CD14-positive monocyte (primary cell): Measurements from ENCODE around the gene ITGA3. TPM values are rescaled to one million over a fixed set of nuclear protein-coding genes. Genes with fewer than 3 reads are reported as not detected.

Experiments
- DNase-seq, 3 donors: peaks; one replicate each; pipeline ENCODE4 v3.0.0-alpha.2; 2011 to 2022
- H2AFZ ChIP-seq: 2 replicates; pipeline ENCODE4 v1.6.0; 2012; ENCODE audit warnings: mild to moderate bottlenecking, low read depth, low read length, inconsistent platforms; ENCODE audit not compliant: insufficient read depth, poor library complexity, severe bottlenecking
- H3K27ac ChIP-seq, 2 donors: 1 replicate in 1 of 2; 2 replicates in 1 of 2; pipeline ENCODE4 v1.5.1; 2012 to 2013; ENCODE audit warnings: low read length in 2 of 2, control low read depth in 1 of 2, inconsistent platforms in 1 of 2, low read depth in 1 of 2, mild to moderate bottlenecking in 1 of 2
- H3K27me3 ChIP-seq, 2 donors: one replicate each; pipeline versions ENCODE4 v1.6.0 to v1.6.1; 2011 to 2013; ENCODE audit warnings: low read length in 2 of 2; ENCODE audit not compliant: control insufficient read depth in 2 of 2, insufficient read depth in 2 of 2
- H3K36me3 ChIP-seq, 2 donors: replicated peaks in 1 of 2; 1 replicate in 1 of 2; 2 replicates in 1 of 2; pipeline versions ENCODE4 v1.5.1 to v1.6.1; 2012 to 2013; ENCODE audit warnings: low read length in 2 of 2, control low read depth in 1 of 2, inconsistent platforms in 1 of 2, mild to moderate bottlenecking in 1 of 2; ENCODE audit not compliant: insufficient read depth in 2 of 2, control insufficient read depth in 1 of 2
- H3K4me1 ChIP-seq, 2 donors: 1 replicate in 1 of 2; 2 replicates in 1 of 2; pipeline versions ENCODE4 v1.5.1 to v1.6.1; 2012 to 2013; ENCODE audit warnings: low read length in 2 of 2, control low read depth in 1 of 2, inconsistent platforms in 1 of 2, mild to moderate bottlenecking in 1 of 2, moderate library complexity in 1 of 2; ENCODE audit not compliant: insufficient read depth in 2 of 2, control insufficient read depth in 1 of 2
- H3K4me2 ChIP-seq: replicated peaks from 2 replicates; pipeline ENCODE3; 2012; ENCODE audit warnings: low read length, moderate library complexity, mild to moderate bottlenecking; ENCODE audit not compliant: poor library complexity, severe bottlenecking; ENCODE audit errors: extremely low read depth
- H3K4me3 ChIP-seq, 3 experiments: fragments of 200-600 bp in 1 of 3; sonication (generic) in 1 of 3; replicated peaks in 1 of 3; 1 replicate in 2 of 3; 2 replicates in 1 of 3; pipeline ENCODE4 v1.5.1; 2011 to 2013; ENCODE audit warnings: low read length in 3 of 3, mild to moderate bottlenecking in 3 of 3, control low read depth in 2 of 3, low read depth in 2 of 3, inconsistent platforms in 1 of 3, moderate library complexity in 1 of 3
- H3K79me2 ChIP-seq: 2 replicates; pipeline ENCODE4 v1.6.0; 2012; ENCODE audit warnings: mild to moderate bottlenecking, control low read depth, inconsistent platforms, low read length, moderate library complexity; ENCODE audit not compliant: insufficient read depth
- H3K9ac ChIP-seq: 2 replicates; pipeline ENCODE4 v1.6.0; 2017; ENCODE audit warnings: low read length, mild to moderate bottlenecking; ENCODE audit not compliant: insufficient read depth, poor library complexity, severe bottlenecking
- H3K9me3 ChIP-seq, 2 donors: replicated peaks in 1 of 2; 1 replicate in 1 of 2; 2 replicates in 1 of 2; pipeline versions ENCODE4 v1.5.1 to v1.6.1; 2012 to 2013; ENCODE audit warnings: low read length in 2 of 2, control low read depth in 1 of 2; ENCODE audit not compliant: control insufficient read depth in 1 of 2, insufficient read depth in 1 of 2
- H4K20me1 ChIP-seq: 2 replicates; pipeline ENCODE4 v1.6.0; 2012; ENCODE audit warnings: mild to moderate bottlenecking, low read length, control low read depth, moderate library complexity; ENCODE audit not compliant: insufficient read depth
- H3K27ac Mint-ChIP-seq, 7 donors: one replicate each; pipeline ENCODE4 v1.8.0; 2020; ENCODE audit warnings: mild to moderate bottlenecking in 7 of 7, mixed read lengths in 7 of 7, moderate library complexity in 6 of 7, inconsistent platforms in 2 of 7
- H3K27me3 Mint-ChIP-seq, 3 donors: one replicate each; pipeline ENCODE4 v1.8.0; 2021 to 2022; ENCODE audit warnings: low read depth in 3 of 3, mild to moderate bottlenecking in 3 of 3, mixed read lengths in 3 of 3, moderate library complexity in 3 of 3, inconsistent platforms in 1 of 3
- H3K36me3 Mint-ChIP-seq, 2 donors: one replicate each; pipeline ENCODE4 v1.8.0; 2020; ENCODE audit warnings: mixed read lengths in 2 of 2, inconsistent platforms in 1 of 2, mild to moderate bottlenecking in 1 of 2
- H3K4me1 Mint-ChIP-seq: one replicate; pipeline ENCODE4 v1.8.0; 2020; ENCODE audit warnings: mild to moderate bottlenecking, mixed read lengths
- H3K4me3 Mint-ChIP-seq, 2 donors: one replicate each; pipeline ENCODE4 v1.8.0; 2020; ENCODE audit warnings: mild to moderate bottlenecking in 2 of 2, mixed read lengths in 2 of 2, moderate library complexity in 1 of 2
- H3K9me3 Mint-ChIP-seq, 7 donors: one replicate each; pipeline ENCODE4 v1.8.0; 2020 to 2022; ENCODE audit warnings: mixed read lengths in 7 of 7, mild to moderate bottlenecking in 6 of 7, moderate library complexity in 6 of 7, inconsistent platforms in 2 of 7
- CTCF ChIP-seq: fragments of 200-600 bp; IDR thresholded peaks from one replicate; pipeline ENCODE4 v1.8.0; 2022; ENCODE audit warnings: antibody characterized with exemption, mild to moderate bottlenecking
- WGBS: methylation state at CpG from one replicate; pipeline ENCODE4 v1.1.5; 2013; ENCODE audit warnings: missing lambda C conversion rate; ENCODE audit not compliant: insufficient coverage; 5-methylcytosine and 5-hydroxymethylcytosine counted together
- intact Hi-C, 2 donors: fragments of 100-400 bp; cut with micrococcal nuclease; formaldehyde crosslinking; loops; one replicate each; pipeline versions ENCODE4 v1.15.0 to v1.15.1; 2023
- polyA plus RNA-seq, 3 donors: library from polyadenylated mRNA; depleted of rRNA in 1 of 3; unstranded in 2 of 3; stranded (reverse) in 1 of 3; fragments of 300-500 nt in 2 of 3; fragments of >200 nt in 1 of 3; fragmentation: Illumina TruSeq in 2 of 3; gene quantifications; 1 replicate in 2 of 3; 2 replicates in 1 of 3; pipeline ENCODE4 v1.2.3, GENCODE V29; 2012 to 2021

Gene ITGA3
- polyA plus RNA-seq, 3 donors: 0.31 to 0.36 TPM; not detected in 1

GRCh38 chr17:50096758-50097157 is 40.8 kb downstream of the ITGA3 start:
- peaks cover 16 to 23% of the 10 kb centered on the region in 2 donors for H3K4me1 ChIP-seq
- H3K9me3 ChIP-seq: no peaks in the 10 kb centered on the region
- no peaks in the 10 kb centered on the region for H3K9me3 Mint-ChIP-seq
- no peak overlapping the region for H3K9ac ChIP-seq
- no peak overlapping the region for H3K27ac ChIP-seq
- intact Hi-C loops: no loop called here
- H2AFZ ChIP-seq: no peak overlapping the region
- H3K27me3 Mint-ChIP-seq: peaks cover 3 to 4% (median 3%) of the 10 kb centered on the region in 3 donors
- no peak overlapping the region for H3K27ac Mint-ChIP-seq
- peaks cover 27 to 36% of the 10 kb centered on the region in 2 donors for H3K36me3 Mint-ChIP-seq
- no peak for TF ChIP-seq CTCF
- DNase-seq: no peak
- H4K20me1 ChIP-seq: no peaks in the 10 kb centered on the region
- peaks cover 15 to 18% of the 10 kb centered on the region in 2 donors for H3K36me3 ChIP-seq
- WGBS: 90% methylated on average over 3 of the region's 3 CpGs
- H3K4me3 Mint-ChIP-seq: no peak overlapping the region
- no peaks in the 10 kb centered on the region for H3K27me3 ChIP-seq
- peaks cover 7% of the 10 kb centered on the region for H3K79me2 ChIP-seq
- H3K4me3 ChIP-seq: no peak overlapping the region
- peaks cover 24% of the 10 kb centered on the region for H3K4me1 Mint-ChIP-seq
- no peak overlapping the region for H3K4me2 ChIP-seq

GRCh38 chr17:50097455-50097854 is 41.5 kb downstream of the ITGA3 start:
- no peak for TF ChIP-seq CTCF
- Mint-ChIP-seq H3K27me3 (peaks cover 1 to 4% (median 3%) of the 10 kb centered on the region in 3 donors), H3K27ac (no peak overlapping the region), H3K36me3 (peaks cover 27 to 40% of the 10 kb centered on the region in 2 donors), H3K9me3 (no peaks in the 10 kb centered on the region), H3K4me3 (no peak overlapping the region), H3K4me1 (peaks cover 24% of the 10 kb centered on the region)
- Histone ChIP-seq H3K9me3 (no peaks in the 10 kb centered on the region), H3K4me3 (no peak overlapping the region), H3K4me1 (peaks cover 16 to 23% of the 10 kb centered on the region in 2 donors), H2AFZ (no peak overlapping the region), H3K27me3 (no peaks in the 10 kb centered on the region), H3K4me2 (no peak overlapping the region), H3K79me2 (peaks cover 7% of the 10 kb centered on the region), H3K27ac (no peak overlapping the region), H3K9ac (no peak overlapping the region), H4K20me1 (no peaks in the 10 kb centered on the region), H3K36me3 (peaks cover 15 to 18% of the 10 kb centered on the region in 2 donors)
- WGBS: 100% methylated on average over 1 of the region's 7 CpGs
- intact Hi-C loops: no loop called here
- DNase-seq: no peak
